Measurements from ENCODE around the gene PTPN7.

DNA sequence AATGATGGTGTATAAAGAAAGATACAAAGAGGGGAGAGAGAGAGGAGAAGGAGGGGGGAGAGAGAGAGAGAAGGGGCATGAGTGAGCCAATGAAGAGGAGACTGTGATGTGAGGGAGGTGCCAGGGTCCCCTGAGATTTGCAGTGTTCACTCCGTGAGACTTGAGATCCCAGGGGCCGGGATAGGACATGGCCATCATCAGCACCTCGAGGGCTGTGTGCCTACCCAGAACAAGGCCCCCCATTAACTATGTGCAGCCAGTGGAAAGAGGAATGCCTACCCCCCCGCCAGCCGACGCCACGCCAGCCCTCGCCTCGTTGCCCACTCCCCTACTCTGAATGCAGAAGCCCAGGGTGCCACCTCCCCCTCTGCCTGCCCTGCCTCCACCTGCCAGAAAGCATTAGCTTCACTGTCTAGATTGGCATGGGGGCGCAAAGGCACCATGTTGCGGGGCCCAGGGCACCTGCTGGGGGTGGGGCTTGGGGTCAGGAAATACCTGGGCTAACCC is 48.0 kb upstream of the PTPN7 start:
- TF ChIP-seq, protein P1, sequence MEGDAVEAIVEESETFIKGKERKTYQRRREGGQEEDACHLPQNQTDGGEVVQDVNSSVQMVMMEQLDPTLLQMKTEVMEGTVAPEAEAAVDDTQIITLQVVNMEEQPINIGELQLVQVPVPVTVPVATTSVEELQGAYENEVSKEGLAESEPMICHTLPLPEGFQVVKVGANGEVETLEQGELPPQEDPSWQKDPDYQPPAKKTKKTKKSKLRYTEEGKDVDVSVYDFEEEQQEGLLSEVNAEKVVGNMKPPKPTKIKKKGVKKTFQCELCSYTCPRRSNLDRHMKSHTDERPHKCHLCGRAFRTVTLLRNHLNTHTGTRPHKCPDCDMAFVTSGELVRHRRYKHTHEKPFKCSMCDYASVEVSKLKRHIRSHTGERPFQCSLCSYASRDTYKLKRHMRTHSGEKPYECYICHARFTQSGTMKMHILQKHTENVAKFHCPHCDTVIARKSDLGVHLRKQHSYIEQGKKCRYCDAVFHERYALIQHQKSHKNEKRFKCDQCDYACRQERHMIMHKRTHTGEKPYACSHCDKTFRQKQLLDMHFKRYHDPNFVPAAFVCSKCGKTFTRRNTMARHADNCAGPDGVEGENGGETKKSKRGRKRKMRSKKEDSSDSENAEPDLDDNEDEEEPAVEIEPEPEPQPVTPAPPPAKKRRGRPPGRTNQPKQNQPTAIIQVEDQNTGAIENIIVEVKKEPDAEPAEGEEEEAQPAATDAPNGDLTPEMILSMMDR (IDR thresholded peaks at IDR 0.05), result no peak
- TF ChIP-seq POLR2AphosphoS5 (IDR thresholded peaks at IDR 0.05; ENCODE audit: insufficient read depth in 1 of 2, low read depth in 1 of 2), result no peak
- TF ChIP-seq POLR2A (IDR thresholded peaks at IDR 0.05), result no peak
